ENCODE measurements around the gene PANK4. TPM values are rescaled to one million over a fixed set of nuclear protein-coding genes. Genes with fewer than 3 reads are reported as not detected.

The PANK4 gene
- total and polyA plus RNA-seq, 9 of the 15 experiments (the other 6 are each of a cell fraction or from before 2014, with no cell fraction given), result 0.93 to 55.6 (median 31.5) TPM

GRCh38 chr1:2541619-2542245, 15.3 kb upstream of the PANK4 start:
- POLR2A ChIA-PET, result interaction anchor here (0.6 to 0.9 kb wide), 4 partner anchors 9 to 313 kb away, joined by 3 to 4 read pairs (median 3); no protein-coding TSS in a partner anchor
- Histone ChIP-seq H3K9me1 (ENCODE audit: control insufficient read depth, insufficient read depth, low read length) (peaks cover 7% of the 10 kb centered on the region), H3K9ac (ENCODE audit: insufficient read depth in 1 of 2, low read depth in 2 of 2, low read length in 2 of 2) (peak overlapping the region; percentile 28 to 84), H3K4me1 (replicated peaks in 1 of 2; ENCODE audit: control insufficient read depth in 2 of 2, insufficient read depth in 2 of 2, low read length in 2 of 2) (peaks cover 54 to 86% of the 10 kb centered on the region in 2 experiments), H4K20me1 (replicated peaks; ENCODE audit: control insufficient read depth, insufficient read depth, low read length) (no peaks in the 10 kb centered on the region; the same call in 1 of the 2 replicates), H3K27me3 (ENCODE audit: control insufficient read depth in 2 of 2, insufficient read depth in 2 of 2, low read length in 2 of 2) (peaks cover 5 to 16% of the 10 kb centered on the region in 2 experiments; a peak in 4 of 5 replicates), H2AFZ (ENCODE audit: low read depth, low read length) (peak overlapping the region; percentile 78), H3K9me3 (replicated peaks; ENCODE audit: control insufficient read depth, insufficient read depth, low read depth, low read length) (no peaks in the 10 kb centered on the region), H3K27ac (ENCODE audit: extremely low read depth, low read depth, low read length) (peak overlapping the region; percentile 63), H3K36me3 (ENCODE audit: control insufficient read depth, insufficient read depth, low read length) (no peaks in the 10 kb centered on the region), H3K4me3 (no peak overlapping the region), H3K4me2 (ENCODE audit: insufficient read depth, low read length) (peak overlapping the region; percentile 52; the same call in 1 of the 2 replicates), H3K79me2 (ENCODE audit: control insufficient read depth, insufficient read depth, low read length) (no peaks in the 10 kb centered on the region)
- DNase-seq (ENCODE audit: extremely low read depth in 1 of 4, low spot score in 3 of 4) (peak; percentile 79 to 97 (median 84)), ATAC-seq (peak; percentile 44), FAIRE-seq (peak; percentile 99)
- in situ Hi-C loops (cut with MboI) (loop anchor here (25.0 kb wide), 1 partner anchor 354 kb away; the partner anchor contains the start of gene FAAP20), intact Hi-C loops (cut with micrococcal nuclease) (loop anchor here (10.0 kb wide), 2 partner anchors 103 to 347 kb away; partner anchors contain the start of gene FAAP20)
- CTCF ChIA-PET (ENCODE audit: low intra/inter-chr PET ratio), result no interaction called here
- 24% methylated on average over 24 of the region's 25 CpGs for WGBS (ENCODE audit: insufficient coverage, low coverage, missing lambda C conversion rate)
- BruUV-seq (replicated peaks), result no TSS peak
- TF ChIP-seq MNT (conservative IDR thresholded peaks at IDR 0.05) (peak; percentile 94 to 95), HMGN3 (IDR thresholded peaks at IDR 0.05; ENCODE audit: borderline replicate concordance, extremely low read depth, insufficient read length, low read depth, low read length) (peak; percentile 68), HDGF (IDR thresholded peaks at IDR 0.05) (peak; percentile 87; the same call in 1 of the 2 replicates), RERE (CRISPR knock-in tag; IDR thresholded peaks at IDR 0.05; ENCODE audit: borderline replicate concordance) (no peak), DDX20 (tag; IDR thresholded peaks at IDR 0.05; ENCODE audit: low read depth) (no peak), ZBED1 (IDR thresholded peaks at IDR 0.05) (no peak), MXI1 (IDR thresholded peaks at IDR 0.05; ENCODE audit: low read depth, low read length) (0 out of 2 replicates have a peak, but pooled peaks have one; percentile 54), HDAC2 (IDR thresholded peaks at IDR 0.05) (peak; percentile 98), IRF9 (tag; IDR thresholded peaks at IDR 0.05) (peak; percentile 58; the same call in 1 of the 2 replicates), CREB5 (CRISPR knock-in tag; IDR thresholded peaks at IDR 0.05) (no peak), EHMT2 (IDR thresholded peaks at IDR 0.05) (peak; percentile 28; the same call in 1 of the 2 replicates), CTBP1 (IDR thresholded peaks at IDR 0.05; ENCODE audit: borderline replicate concordance) (peak; percentile 75)
